HG02610 (cell line): Measurements from ENCODE around the gene RGR.

Experiments used
- ATAC-seq: cut with Tn5 transposase; IDR thresholded peaks from one replicate; pipeline ENCODE4 v1.9.1; 2021; ENCODE audit warnings: mild to moderate bottlenecking, moderate library complexity; ENCODE audit not compliant: unreplicated experiment

Gene RGR

DNA sequence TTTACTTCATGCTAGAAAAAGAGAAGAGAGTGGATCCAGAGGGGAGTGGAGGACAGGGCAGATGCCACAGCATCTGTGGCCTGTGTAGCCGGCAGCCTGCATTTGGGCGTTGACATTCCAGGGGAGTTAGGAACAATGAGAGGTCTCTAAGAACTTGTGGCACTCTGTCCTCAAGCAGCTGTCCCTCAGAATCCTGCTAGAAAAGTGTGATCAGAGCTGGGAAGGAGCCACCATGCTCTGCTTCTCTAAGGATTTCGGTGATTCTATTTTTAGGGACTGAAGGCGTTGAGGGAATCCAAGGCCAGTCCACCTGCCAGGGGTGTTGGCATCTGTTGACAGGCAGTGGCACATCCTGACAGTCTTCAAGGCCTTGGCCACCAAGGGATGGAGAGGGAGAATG is 27.1 kb upstream of the RGR start:
- ATAC-seq = no peak

DNA sequence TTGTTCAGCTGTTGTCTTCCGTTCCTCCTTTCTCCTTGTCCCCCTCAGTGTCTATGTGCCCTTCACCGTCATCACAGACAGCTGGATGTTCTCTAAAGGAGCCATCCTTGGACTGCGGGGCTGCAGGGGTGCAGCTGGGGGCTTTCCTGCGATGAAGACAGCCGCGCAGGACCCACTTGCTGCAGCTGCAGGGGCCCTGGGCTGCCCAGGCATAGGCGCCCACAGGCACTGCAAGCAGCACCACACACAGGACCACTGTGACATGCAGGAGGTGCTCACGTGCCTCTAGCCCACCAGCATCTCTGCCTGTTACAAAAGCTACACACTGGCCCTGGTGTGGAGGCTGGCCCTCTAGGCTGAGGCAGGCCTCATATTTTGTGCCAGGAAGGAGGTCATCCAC is 22.9 kb upstream of the RGR start:
- no peak for ATAC-seq

DNA sequence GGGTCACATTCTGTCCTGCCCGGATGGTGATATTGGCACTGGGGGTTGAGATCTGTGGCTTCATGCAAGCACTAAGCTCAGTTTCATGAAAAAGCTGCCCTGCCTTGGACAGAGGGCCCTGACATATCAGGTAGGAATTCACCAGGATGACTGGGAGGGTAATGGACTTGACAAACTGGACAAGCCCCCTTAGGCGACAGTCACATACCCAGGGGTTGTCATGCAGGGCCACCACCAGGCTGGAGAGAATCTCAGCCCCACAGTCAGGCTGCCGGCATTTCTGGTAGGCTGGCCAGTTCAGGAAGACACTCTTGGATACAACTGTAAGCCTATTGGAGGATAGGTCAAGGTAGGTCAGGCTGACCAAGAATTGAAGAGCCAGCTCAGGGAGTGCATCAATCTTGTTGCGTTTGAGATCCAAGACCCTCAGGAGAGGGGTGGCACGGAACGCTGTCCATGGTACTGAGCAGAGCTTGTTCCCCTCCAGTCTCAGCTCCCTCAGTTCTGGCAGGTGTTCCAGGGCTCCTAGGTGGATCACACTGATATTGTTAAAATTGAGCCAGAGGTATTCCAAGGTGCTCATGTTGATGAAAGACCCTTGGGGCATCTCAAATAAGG is 20.3 kb upstream of the RGR start:
- no peak for ATAC-seq

DNA sequence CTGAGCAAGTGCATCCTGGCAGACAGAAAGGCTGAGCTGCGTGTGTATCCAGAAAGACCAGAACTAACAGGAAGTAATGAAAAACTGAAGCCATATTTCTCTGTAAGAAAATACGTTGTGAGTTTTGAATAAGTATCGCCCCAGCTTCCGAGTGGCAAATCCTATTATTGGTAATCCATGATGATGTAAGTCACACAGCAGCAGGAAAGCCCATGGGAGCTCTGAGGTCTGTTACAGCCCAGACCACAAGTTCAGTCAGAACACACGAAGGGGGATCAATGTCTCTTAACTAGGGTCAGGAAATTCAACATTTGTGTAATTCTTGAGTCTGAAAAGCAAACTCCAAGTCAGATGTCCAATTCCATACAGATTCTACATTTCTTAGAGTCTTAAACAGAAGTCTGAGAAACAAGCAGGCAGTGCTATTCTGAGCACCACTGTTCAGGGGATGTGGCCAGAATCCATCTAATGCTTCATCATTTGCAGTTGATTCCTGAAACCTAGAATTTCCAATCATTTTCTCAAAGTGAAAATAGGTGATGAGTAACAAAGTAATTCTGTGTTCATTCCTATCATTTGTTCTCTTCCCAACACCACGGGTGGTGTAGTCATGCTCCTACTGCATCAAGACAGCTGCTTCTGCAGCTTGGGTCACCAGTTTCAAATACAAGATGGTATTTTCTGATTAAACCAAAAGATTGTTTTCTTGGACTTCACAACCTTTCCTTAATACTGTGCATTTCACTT is 19.3 kb upstream of the RGR start, which contains the start of gene LRIT2:
TSS of gene LRIT2 (minus strand) at position 118 of the 747 bp plus-strand sequence. CDS start at position 94, 24 bp downstream.
- no peak for ATAC-seq

DNA sequence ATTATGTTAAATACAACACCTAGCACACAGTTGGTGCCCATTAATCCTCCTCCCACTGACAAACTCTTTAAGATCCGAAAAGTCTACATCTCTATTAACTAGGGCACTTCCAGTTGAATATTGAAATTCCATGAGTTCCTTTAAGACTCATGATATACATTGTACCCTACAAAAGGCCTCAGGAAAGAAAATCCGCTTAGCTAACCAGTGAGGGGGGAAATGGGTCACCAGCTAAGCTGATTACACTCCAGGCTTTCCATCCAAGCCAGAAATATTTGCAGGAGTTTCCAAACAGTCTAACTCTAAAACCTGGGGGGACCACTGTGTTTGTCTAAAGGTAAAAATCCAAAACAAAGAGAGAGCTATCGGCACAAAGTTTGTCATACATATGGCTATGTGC is 18.2 kb upstream of the RGR start:
- no peak for ATAC-seq

DNA sequence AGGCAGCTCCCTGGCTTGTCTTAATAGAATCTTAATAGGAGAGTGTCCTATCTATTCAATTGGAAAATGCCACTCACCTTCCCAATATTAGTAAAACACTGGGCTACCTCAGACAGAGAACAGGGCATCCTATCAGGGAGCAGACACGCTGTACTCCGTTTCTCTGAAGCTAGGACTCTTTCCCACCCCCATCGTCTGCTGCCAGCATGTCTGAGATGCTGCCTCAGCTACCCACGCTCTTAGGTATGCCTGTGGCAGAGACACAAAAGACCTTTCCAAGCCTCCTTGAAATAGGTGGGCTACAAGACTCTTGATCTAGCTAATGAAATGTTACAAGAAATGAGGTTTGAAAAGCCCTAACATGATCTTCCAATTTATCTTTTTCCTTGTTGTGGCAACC is 17.0 kb upstream of the RGR start:
- no peak for ATAC-seq

DNA sequence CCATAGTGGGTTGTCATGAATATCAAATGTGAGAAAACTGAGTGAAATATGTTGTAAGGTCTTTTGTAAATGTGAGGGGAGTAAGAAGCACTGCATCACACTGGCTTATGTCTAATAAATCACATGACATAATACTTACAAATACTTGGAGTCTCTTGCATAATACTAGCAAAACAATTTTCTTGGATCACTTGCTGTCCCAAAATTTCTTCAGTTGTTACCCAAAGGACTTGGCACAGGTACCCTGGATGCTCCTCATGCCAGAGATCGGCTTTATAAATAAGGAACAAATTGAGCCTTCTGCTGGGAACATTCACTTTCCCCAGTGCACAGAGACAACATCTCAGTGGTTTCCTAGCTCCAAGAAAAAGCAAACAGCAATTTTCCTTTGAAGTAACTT is 14.5 kb upstream of the RGR start:
- no peak for ATAC-seq

DNA sequence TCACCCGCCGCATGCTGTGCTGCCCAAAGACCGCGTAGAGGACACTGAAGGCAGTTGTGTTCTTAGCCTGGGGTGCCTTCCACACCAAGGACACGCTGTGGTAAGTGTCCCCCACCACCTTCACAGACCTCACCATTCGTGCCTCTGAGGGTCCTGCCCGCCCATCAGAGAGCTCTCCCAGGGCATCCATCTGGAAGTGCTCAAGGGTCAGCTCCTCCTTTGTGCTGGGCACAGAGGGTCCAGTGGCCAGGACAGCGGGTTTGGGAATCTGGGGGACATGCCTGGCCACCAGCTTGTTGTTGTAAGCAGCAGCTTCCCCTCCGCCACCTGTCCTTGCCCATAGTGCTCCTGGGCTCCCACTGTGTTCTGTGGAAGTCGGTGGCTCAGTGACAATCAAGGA is 12.5 kb upstream of the RGR start:
- ATAC-seq = no peak

DNA sequence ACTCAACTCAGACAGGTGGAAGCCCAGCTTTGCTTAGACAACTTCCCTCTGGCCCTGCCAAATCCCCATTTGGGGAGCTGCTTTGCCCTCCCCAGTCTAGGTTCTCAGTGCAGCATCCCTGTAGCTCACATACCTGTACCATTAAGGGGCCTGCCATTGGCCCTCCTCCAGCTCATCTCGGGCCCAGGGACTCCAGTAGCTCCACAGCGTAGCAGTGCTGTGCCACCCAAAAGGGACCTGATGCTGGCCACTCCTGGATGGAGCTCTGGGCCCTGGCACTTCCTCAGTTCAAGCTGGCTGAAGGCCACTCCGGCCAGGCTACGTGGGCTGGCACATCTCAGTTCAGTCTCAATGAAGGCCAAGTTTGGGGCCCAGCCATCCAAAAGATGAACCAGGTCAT is 10.9 kb upstream of the RGR start:
- ATAC-seq = no peak

DNA sequence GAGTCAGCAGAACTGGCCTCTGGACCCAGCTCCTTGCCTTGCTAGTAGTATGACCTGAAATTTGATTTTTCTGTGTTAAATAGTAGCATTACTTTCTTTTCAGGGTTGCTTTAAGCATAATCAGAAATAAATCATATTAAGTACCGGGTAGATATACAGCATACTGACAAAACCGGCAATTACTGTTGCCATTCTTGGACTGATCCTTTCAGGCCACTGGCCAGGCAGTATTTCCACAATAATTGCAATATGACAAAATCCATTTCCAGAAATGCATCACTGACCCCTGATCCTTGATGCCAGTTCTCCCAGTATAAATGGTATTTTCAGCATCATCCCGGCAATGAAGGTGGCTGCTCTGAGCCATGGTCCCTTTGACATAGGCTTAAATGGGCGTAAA is 10.4 kb upstream of the RGR start:
- no peak for ATAC-seq

DNA sequence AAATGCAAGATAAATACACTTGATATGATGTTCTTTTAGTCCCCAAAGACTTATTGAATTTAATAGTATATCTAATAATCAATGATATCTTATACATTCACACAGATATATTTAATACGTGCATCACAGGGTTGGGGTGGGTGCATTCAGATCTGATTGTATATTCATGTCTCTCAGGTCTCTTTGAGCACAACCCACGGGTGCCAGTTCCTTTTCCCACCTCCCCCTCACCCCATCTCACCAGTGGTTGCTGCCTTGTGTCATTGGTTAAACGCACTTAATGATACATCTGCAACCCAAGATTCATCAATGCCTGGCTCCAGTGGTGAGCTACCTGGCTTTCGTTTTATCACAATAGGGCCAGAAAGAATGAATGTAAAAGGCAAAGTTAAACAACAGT is 9.8 kb upstream of the RGR start:
- no peak for ATAC-seq

DNA sequence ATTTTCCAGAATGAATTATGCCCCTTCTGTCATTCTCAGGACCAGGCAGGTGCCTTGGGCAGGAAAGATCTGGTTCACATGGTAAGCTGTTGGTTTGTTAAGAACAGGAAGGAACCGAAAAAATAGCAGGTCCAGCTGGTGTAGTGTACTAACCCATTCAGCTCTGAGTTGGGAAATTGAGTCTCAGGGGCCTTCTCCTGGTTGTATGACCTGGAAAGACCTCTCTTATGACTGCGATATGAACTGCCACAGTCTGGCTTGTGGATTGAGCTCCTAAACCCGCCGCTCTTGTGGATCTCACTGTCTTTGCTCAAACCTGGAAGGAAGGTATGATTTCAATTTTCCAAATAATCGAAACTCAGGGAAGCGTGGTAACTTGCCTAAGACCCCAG is 8.1 kb upstream of the RGR start:
- no peak for ATAC-seq

DNA sequence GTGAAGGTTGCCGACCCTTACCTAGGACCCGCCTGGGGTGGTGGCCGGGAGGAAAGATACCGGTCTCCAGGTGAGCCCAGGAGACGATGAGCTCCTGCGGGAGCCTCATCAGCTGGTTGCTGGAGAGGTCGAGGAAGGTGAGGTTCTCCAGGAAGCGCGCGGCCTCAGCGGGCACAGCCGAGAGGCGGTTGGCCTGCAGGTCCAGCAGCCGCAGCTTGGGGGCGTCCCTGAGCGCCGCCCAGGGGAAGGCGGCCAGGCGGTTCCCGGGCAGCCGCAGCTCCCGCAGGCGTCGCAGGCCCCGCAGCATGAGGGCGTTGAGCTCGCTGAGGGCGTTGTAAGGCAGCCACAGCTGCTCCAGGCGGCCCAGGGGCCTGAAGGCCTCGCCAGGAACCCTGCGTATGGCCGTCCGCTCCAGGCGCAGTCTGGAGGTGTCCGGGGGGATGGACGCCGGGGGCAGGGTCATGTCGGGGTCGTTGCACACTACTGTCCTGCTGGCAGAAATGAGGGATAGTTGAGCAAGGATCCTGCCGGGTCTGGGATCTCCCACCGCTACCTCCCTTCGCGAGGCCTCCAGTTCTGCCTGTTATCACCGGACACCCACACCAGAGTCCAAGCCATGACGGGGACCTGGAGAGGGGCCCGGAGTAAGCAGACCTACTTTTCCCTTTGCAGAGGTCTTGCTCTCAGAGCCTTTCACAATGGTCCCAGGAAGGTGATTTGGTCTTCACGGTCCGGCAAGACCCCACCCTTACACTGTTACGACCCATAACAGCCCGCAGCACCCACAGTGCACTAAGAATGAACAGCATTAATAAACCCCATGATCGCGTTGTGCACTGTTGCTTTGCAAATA is 7.4 kb upstream of the RGR start:
- ATAC-seq = no peak

DNA sequence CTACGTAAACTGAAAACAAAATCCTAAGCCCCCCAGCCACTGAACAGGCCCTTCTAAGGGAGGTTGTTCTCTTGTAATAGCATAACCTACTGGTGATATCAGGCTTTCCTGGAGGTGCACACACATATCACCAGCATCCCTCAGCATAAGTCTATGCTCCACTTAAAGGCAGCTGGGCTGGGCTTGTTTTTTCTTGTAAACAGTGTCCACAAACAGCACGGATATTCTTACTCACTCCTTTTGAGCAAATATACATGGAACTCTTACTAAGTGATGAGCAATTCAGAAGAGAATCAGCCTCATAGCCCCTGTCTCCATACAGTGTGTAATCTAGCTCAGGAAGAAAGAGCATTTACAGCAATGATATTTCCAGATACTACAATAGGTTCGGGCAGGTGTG is 5.9 kb upstream of the RGR start:
- ATAC-seq = no peak

DNA sequence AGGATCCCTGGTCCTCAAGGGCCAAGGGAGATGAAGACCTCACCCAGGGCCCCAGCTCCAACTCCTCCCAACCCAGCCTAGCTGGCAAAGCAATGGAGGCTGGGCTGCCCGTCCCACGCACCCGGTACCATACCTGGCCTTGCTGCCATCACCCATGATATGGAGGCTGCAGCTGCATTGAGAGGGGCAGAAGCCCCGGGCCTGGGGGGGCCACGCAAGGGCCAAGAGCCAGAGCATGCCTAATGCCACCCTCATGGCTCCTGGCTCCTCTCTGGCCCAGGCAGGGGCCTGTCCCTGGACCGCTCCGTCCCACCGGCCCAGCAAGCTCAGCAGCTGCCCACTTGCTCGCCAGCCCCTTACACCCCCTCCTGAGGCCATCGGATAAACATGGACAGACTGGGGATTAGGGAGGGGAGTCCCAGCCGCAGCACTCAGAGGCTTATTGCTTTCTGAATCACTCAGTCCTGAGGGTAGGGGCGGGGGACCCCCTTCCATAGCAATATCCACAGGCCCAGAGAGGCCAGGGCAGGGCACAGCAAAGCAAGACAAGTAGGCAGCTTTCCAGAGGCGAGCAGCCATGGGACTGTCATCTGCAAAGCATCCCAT is 3.6 kb upstream of the RGR start, which contains the start of gene LRIT1:
TSS of gene LRIT1 (minus strand) at position 362 of the 606 bp plus-strand sequence. CDS start at position 255, 107 bp downstream.
- no peak for ATAC-seq

DNA sequence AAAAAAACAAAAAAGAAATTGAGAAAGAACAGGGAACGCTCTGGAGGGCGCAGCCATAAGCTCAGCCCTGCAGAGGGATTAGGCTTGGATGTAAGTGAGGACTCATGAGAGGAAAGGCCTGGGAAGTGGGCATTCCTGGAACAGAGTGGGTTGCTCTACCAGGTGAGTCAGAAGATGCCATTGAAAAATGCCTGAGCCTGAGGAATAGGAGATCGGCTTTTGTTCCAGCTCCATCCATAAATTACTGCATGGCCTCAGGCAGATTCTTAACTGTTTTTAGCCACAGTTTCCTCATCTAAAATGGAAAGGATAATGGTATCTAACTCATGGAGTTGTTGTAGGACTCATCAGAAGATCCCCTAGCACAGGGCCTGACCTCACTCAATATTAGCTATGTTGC is 1.1 kb upstream of the RGR start:
- no peak for ATAC-seq

DNA sequence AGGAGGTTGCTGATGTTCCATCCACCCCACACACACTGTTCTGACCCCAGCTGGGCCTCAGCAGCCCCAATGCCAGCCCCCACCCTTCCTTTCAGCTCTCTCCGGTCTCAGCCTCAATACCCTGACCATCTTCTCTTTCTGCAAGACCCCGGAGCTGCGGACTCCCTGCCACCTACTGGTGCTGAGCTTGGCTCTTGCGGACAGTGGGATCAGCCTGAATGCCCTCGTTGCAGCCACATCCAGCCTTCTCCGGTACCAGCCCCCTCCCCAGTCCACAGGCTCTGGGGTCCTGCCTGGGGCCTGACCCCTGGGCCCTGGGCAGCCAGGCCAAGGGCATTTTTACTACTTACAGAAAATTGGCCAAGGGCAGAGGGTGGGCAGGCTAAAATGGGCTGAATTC is 2.6 kb downstream of the RGR start:
- no peak for ATAC-seq

DNA sequence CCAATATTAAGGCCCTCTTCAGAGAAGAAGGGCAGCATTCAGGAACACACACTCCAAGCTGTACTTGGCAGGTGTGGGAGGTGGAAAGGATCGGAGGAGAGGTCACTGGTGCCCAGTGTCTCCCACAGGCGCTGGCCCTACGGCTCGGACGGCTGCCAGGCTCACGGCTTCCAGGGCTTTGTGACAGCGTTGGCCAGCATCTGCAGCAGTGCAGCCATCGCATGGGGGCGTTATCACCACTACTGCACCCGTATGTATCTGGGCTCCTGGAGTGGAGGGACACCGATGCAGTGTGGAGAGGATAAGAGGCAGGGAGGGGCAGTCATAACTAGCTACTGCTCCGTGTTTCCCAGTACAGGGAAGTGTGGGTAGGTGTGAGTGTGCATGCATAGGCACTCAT is 3.9 kb downstream of the RGR start:
- ATAC-seq = no peak

DNA sequence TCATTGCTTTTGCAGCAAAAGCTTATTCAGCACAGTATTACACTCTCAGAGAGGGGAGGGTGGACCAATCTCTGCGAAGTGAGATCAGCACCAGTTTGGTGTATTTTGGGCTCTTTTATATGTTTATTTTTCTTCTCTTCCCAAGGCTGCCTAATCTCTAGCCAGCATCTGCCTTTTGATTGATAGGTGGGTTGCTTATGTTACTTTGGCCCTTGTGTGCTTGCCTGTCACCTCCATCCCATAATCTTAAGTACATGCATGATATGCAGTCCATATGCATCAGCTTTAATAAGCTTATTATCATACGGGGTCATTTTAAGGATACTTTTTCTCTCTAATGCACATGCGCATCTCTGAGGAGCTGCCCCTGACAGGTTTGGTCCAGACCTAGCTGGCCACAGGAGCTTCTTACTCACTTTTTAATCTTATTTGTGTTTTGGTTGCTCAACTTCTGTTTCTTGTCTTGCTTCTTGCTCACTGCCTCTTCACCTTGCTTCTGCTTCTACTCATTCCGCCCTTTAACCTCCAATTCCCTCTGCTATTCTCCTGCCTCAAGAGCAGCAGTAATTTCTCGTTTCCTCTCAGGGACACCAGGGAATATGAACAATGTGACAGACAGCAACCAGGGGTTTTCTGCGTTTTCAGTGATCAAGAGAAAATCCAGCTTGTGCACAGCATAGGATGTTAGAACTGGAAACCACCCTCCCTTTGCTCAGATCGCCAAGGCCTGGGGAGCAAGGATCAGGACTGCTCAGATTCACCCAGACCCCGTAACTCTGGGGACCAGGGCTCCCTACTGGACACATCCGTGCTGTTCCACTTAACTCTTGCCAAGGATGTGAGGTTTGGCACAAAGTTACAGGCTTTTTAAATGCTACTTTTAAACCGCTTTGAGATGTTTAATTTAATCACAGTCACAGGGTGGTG is 10.0 kb downstream of the RGR start:
- ATAC-seq = no peak
